ENCODE data around the gene MED23.

The MED23 gene

DNA sequence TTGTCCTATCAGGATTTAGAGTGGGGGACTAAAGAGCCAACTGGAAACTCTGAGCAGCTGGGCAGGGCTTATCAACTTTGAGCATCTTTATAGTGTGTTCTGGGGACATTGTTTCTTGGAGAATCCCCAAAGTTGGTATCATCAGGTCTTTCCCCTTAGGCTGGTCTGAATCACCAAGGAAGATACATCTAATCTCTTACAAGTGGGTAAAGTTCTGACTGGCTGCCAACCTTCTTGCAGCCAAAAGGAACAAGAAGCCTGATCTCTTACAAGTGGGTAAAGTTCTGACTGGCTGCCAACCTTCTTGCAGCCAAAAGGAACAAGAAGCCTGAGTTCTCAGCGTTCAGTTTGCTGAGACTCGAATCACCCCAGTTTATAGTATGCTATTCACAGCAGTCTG lies 1.6 kb upstream of the MED23 start:
- no peak for TF ChIP-seq MYC (IDR thresholded peaks at IDR 0.05; ENCODE audit: low read depth, low read length)
- TF ChIP-seq POLR2A (IDR thresholded peaks at IDR 0.05; ENCODE audit: extremely low read depth, insufficient read length) = no peak
- TF ChIP-seq, protein P1, sequence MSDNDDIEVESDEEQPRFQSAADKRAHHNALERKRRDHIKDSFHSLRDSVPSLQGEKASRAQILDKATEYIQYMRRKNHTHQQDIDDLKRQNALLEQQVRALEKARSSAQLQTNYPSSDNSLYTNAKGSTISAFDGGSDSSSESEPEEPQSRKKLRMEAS (IDR thresholded peaks at IDR 0.05; ENCODE audit: low read depth, low read length) = no peak
- TF ChIP-seq CTCF (IDR thresholded peaks at IDR 0.05; ENCODE audit: low read depth, low read length) = no peak
- H3K4me3 ChIP-seq (ENCODE audit: low read depth, low read length) = no peak overlapping the region
- no peak for DNase-seq (ENCODE audit: low read depth)

GRCh38 chr6:131628726-131629125 lies 684 bp upstream of the MED23 start:
- DNase-seq (ENCODE audit: low read depth) = peak; percentile 8
- H3K4me3 ChIP-seq (ENCODE audit: low read depth, low read length) = peak overlapping the region; percentile 51
- TF ChIP-seq, protein P1 (IDR thresholded peaks at IDR 0.05; ENCODE audit: low read depth, low read length) = no peak
- TF ChIP-seq POLR2A (IDR thresholded peaks at IDR 0.05; ENCODE audit: extremely low read depth, insufficient read length) (no peak), CTCF (IDR thresholded peaks at IDR 0.05; ENCODE audit: low read depth, low read length) (no peak), MYC (IDR thresholded peaks at IDR 0.05; ENCODE audit: low read depth, low read length) (no peak)

DNA sequence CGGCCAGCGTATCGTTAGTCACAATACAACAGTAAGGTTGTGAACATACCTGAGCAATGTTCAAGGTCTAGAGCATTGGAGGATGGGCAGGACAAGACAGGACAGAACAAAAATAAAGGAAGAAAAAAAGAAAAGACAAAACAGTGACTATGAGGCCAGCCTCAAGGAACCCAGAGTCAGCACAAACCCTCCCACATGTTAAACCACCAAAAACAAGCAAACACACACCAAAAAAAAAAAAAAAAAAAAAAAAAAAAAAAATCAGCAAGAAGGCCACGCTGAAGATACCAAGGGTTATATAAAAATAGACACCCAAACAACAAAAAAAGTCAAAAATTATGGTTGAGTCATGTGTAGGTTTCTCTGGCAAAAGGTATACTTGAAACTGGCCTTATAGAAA lies 12.8 kb downstream of the MED23 start:
- TF ChIP-seq, protein P1 (IDR thresholded peaks at IDR 0.05; ENCODE audit: low read depth, low read length) = no peak
- no peak for TF ChIP-seq CTCF (IDR thresholded peaks at IDR 0.05; ENCODE audit: low read depth, low read length)
- TF ChIP-seq POLR2A (IDR thresholded peaks at IDR 0.05; ENCODE audit: extremely low read depth, insufficient read length) = no peak
- TF ChIP-seq MYC (IDR thresholded peaks at IDR 0.05; ENCODE audit: low read depth, low read length) = no peak
- no peak overlapping the region for H3K4me3 ChIP-seq (ENCODE audit: low read depth, low read length)
- DNase-seq (ENCODE audit: low read depth) = no peak

DNA sequence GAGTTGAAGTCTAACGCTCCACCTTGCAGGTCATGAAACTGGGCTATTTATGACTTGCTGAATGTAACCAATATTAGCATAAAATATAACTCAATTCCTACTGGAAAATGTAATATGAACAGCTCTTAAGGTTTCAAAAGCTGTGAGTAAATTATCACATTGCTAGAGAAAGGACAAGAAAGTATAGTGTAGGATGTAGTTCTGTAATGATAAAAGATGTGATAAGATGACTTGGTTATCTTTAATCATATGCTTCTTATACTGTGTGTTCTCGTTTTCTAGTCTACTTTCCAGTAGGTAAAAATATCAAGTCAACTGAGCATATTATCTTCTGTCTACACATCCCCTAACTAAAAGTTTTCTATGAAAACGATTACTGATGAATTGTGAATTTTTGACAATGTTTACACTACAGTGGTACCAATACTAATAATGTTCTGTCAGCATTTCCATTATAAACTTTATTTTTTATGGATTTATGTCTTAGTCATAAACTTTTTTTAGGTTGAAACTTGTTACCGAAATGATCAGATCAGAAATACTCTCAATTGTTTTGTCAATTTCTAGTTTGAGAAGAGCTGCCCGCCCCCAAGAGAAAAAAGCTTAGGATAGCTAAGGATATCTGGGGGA lies 14.6 kb downstream of the MED23 start:
- DNase-seq (ENCODE audit: low read depth) = no peak
- TF ChIP-seq POLR2A (IDR thresholded peaks at IDR 0.05; ENCODE audit: extremely low read depth, insufficient read length) = no peak
- no peak overlapping the region for H3K4me3 ChIP-seq (ENCODE audit: low read depth, low read length)

- no peak for DNase-seq (ENCODE audit: low read depth)
- no peak for TF ChIP-seq CTCF (IDR thresholded peaks at IDR 0.05; ENCODE audit: low read depth, low read length)
- TF ChIP-seq POLR2A (IDR thresholded peaks at IDR 0.05; ENCODE audit: extremely low read depth, insufficient read length) = no peak
- TF ChIP-seq, protein P1 (IDR thresholded peaks at IDR 0.05; ENCODE audit: low read depth, low read length) = no peak
- TF ChIP-seq MYC (IDR thresholded peaks at IDR 0.05; ENCODE audit: low read depth, low read length) = no peak
- no peak overlapping the region for H3K4me3 ChIP-seq (ENCODE audit: low read depth, low read length)
Measured at GRCh38 chr6:131602781-131603312, 25.2 kb downstream of the MED23 start.

DNA sequence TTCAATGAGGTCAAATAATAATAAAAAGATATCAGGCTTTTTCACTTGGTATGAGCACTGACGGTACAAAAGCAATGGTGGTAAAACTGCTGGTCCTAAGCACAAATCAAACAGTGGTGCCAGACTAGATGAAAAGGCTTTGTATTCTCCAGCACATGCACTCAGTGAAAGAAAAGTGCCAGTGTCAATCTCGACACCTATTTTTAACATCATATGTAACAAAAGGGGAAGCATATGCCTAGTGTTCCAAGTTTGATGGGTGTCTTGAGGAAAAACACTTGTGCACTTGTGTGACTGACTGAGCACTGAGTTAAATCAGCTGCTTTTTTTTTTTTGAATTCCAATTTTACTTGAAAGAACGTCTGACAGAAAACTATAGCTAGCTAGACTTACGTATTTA lies 27.3 kb downstream of the MED23 start:
- no peak for TF ChIP-seq MYC (IDR thresholded peaks at IDR 0.05; ENCODE audit: low read depth, low read length)
- no peak for TF ChIP-seq POLR2A (IDR thresholded peaks at IDR 0.05; ENCODE audit: extremely low read depth, insufficient read length)
- no peak for TF ChIP-seq CTCF (IDR thresholded peaks at IDR 0.05; ENCODE audit: low read depth, low read length)
- TF ChIP-seq, protein P1 (IDR thresholded peaks at IDR 0.05; ENCODE audit: low read depth, low read length) = no peak
- H3K4me3 ChIP-seq (ENCODE audit: low read depth, low read length) = no peak overlapping the region
- no peak for DNase-seq (ENCODE audit: low read depth)
